ENCODE data around the gene INPP5D. TPM values are rescaled to one million over a fixed set of nuclear protein-coding genes. Genes with fewer than 3 reads are reported as not detected.

INPP5D gene
- total and polyA plus RNA-seq, 2 donors (not counting 3 experiments of a cell fraction or from before 2014, with no cell fraction given) = 13.9 to 46.6 TPM

DNA sequence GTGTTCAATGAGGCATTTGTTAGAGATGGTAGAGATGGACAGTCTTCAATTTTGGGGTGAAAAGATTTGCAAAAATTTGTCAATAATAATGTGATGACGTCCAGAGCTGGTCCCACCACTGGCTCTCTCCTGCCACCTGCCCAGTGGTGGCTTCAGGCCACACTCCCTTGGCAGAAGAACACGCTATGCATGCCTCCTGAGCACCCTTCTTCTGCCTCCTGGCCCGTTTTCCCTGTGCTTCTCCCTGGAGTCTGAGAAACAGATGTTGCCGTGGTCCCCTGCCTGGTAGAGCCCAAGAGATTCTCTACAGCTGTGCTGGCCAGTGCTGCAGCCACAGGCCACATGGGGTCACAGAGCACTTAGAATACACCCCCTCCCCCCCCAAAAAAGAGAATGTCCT, 33.6 kb downstream of the INPP5D start:
- no peak overlapping the region for H3K9ac ChIP-seq (replicated peaks; ENCODE audit: extremely low read depth, insufficient read depth, low read length)
- H3K36me3 ChIP-seq (ENCODE audit: control insufficient read depth in 2 of 2, extremely low read depth in 1 of 2, insufficient read depth in 2 of 2, low read length in 2 of 2) = no peaks in the 10 kb centered on the region
- dilution Hi-C loops (cut with MboI; ENCODE audit: extremely low pct_ligation_motif_present, low sequenced_read_pairs) (no loop called here), intact Hi-C loops (cut with micrococcal nuclease) (no loop called here)
- CTCF ChIA-PET = interaction anchor here (0.6 kb wide), 1 partner anchor 210 kb away, joined by 3 read pairs; no protein-coding TSS in a partner anchor
- no TSS peak for BruUV-seq (replicated peaks)
- DNase-seq (ENCODE audit: low read depth, low spot score) (no peak), FAIRE-seq (no peak)
- no peaks in the 10 kb centered on the region for H3K4me1 ChIP-seq (ENCODE audit: control insufficient read depth, extremely low read depth, insufficient read depth, low read length)
- H3K4me2 ChIP-seq (ENCODE audit: insufficient read depth, low read length) = no peak overlapping the region
- no peaks in the 10 kb centered on the region for H3K9me1 ChIP-seq (replicated peaks; ENCODE audit: control insufficient read depth, extremely low read depth, insufficient read depth, low read length)
- H3K27ac ChIP-seq (ENCODE audit: insufficient read depth, low read depth, low read length) = no peak overlapping the region
- POLR2A ChIA-PET = no interaction called here
- peaks cover 3% of the 10 kb centered on the region for H3K79me2 ChIP-seq (ENCODE audit: control insufficient read depth, insufficient read depth, low read length)
- no peaks in the 10 kb centered on the region for H4K20me1 ChIP-seq (replicated peaks; ENCODE audit: control insufficient read depth, extremely low read depth, insufficient read depth, low read length)
- H2AFZ ChIP-seq (ENCODE audit: low read depth, low read length) = no peak overlapping the region
- H3K9me3 ChIP-seq (replicated peaks; ENCODE audit: control insufficient read depth, insufficient read depth, low read length) = no peaks in the 10 kb centered on the region
- H3K4me3 ChIP-seq (replicated peaks in 1 of 3; ENCODE audit: insufficient read depth in 1 of 3, low read depth in 1 of 3, low read length in 3 of 3) = no peak overlapping the region
- TF ChIP-seq POLR2A (IDR thresholded peaks at IDR 0.05; ENCODE audit: low read depth, low read length) (no peak), MYC (IDR thresholded peaks at IDR 0.05; ENCODE audit: low read depth, low read length) (no peak), EZH2 (IDR thresholded peaks at IDR 0.05; ENCODE audit: borderline replicate concordance, low read depth, low read length, severe bottlenecking) (no peak), JUN (IDR thresholded peaks at IDR 0.05; ENCODE audit: borderline replicate concordance, insufficient read depth, insufficient read length, low read depth) (no peak), GATA2 (IDR thresholded peaks at IDR 0.05; ENCODE audit: insufficient read depth, insufficient read length, low read depth, low read length) (no peak), FOS (IDR thresholded peaks at IDR 0.05; ENCODE audit: borderline replicate concordance, insufficient read depth, low read length) (no peak), POLR2AphosphoS5 (IDR thresholded peaks at IDR 0.05; ENCODE audit: insufficient read depth, low read depth, low read length) (no peak)
- TF ChIP-seq, protein P1, sequence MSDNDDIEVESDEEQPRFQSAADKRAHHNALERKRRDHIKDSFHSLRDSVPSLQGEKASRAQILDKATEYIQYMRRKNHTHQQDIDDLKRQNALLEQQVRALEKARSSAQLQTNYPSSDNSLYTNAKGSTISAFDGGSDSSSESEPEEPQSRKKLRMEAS (IDR thresholded peaks at IDR 0.05; ENCODE audit: insufficient read depth, insufficient read length) = no peak
- TF ChIP-seq, protein P2, sequence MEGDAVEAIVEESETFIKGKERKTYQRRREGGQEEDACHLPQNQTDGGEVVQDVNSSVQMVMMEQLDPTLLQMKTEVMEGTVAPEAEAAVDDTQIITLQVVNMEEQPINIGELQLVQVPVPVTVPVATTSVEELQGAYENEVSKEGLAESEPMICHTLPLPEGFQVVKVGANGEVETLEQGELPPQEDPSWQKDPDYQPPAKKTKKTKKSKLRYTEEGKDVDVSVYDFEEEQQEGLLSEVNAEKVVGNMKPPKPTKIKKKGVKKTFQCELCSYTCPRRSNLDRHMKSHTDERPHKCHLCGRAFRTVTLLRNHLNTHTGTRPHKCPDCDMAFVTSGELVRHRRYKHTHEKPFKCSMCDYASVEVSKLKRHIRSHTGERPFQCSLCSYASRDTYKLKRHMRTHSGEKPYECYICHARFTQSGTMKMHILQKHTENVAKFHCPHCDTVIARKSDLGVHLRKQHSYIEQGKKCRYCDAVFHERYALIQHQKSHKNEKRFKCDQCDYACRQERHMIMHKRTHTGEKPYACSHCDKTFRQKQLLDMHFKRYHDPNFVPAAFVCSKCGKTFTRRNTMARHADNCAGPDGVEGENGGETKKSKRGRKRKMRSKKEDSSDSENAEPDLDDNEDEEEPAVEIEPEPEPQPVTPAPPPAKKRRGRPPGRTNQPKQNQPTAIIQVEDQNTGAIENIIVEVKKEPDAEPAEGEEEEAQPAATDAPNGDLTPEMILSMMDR (IDR thresholded peaks at IDR 0.05; ENCODE audit: extremely low read depth in 1 of 2, insufficient read depth in 1 of 2, low read depth in 1 of 2, low read length in 2 of 2) = no peak
- no peaks in the 10 kb centered on the region for H3K27me3 ChIP-seq (ENCODE audit: control insufficient read depth in 2 of 2, insufficient read depth in 2 of 2, low read length in 2 of 2)

Measured in endothelial cell of umbilical vein (primary cell).